NCI-H2196 treated with DMSO at 0.1 percent for 48 hours (cell line): ENCODE measurements around the gene U2AF2.

Experiments used
- DNase-seq: peaks from one replicate; lab custom pipeline; 2025; ENCODE audit not compliant: unreplicated experiment; lab: John Stamatoyannopoulos, UW

U2AF2 gene

DNA sequence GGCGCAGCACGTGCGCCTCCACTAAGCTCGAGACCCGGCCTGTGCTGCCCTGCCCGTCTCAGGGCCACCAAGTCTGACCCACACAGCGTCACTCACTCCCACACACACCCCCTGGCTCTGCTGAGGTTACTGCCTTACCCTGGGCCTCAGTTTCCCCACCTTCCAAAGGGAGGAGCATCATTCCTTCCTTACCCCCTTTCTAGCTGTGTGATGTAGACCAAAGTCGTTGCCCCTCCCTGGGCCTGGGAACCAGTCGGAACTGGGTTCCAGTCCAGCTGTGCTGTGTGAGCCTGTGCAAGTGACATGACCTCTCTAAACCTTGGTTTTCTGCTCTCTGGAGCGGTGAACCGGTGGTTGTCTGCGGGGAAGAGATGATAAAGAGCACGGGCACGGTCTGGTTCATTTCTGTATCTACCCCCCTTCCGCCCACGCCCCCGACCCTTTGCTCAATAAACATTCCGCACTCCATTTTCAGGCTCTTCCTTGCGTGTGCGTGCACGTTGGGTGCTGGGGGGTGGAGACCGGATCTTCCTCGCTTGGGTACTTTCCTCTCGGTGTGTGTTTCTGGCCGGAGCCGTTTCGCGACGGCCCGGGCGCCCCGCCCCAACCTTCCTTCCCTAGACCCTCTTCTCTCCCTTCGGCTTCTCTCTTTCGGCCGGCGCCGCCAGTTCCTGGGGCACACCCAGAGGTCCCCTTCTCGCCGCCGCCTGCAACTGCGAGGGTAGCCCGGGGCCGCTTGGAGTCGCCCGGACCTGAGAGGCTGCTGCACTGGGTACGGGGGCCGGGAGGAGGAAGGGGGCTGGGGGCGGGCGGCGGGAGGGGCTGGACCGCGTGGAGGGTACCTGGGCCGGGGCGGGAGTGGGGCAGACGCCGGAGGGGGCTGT, 11.6 kb upstream of the U2AF2 start, which contains the start of gene ZNF581:
ZNF581 (plus strand) TSS at position 647 of the 884 bp plus-strand sequence. CDS start 923 bp downstream, outside the sequence.
- DNase-seq: peak; percentile 41

DNA sequence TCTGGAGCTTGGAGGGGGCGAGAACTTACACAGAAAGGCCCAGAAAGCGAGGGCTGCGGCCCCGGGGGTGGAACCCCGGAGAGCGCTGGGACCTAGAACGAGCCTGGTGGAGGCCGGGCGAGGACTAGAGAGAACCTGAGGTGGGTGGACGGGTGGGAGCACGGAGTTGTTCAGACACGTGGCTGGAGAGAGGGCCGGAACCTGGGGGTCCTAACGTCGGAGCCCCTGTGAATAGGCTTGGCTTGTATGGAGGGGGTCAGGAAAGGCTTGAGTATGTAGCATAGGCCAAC, 11.0 kb upstream of the U2AF2 start:
- no peak for DNase-seq

DNA sequence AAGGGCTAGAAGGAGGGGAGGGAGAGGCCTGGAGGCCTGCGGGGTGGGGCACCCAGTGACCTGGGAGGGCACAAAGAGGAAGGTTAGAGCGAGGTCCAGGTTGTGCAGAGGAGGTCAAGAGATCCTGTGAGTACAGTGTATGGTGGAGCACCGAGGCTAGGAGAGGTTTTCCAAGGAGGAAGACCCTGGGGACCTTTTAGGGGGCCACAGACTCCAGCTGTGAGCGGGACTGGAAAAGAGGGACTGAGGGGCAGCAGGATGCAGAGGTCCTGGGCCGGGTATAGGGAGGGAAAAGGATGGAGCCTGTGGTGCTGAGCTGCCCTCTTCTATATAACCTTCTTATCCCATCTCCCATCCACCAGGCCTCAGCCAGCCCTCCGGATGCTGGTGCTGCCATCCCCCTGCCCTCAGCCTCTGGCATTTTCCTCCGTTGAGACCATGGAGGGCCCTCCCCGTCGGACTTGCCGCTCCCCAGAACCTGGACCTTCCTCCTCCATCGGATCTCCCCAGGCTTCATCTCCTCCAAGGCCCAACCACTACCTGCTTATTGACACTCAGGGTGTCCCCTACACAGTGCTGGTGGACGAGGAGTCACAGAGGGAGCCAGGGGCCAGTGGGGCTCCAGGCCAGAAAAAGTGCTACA, 10.5 kb upstream of the U2AF2 start:
- no peak for DNase-seq

DNA sequence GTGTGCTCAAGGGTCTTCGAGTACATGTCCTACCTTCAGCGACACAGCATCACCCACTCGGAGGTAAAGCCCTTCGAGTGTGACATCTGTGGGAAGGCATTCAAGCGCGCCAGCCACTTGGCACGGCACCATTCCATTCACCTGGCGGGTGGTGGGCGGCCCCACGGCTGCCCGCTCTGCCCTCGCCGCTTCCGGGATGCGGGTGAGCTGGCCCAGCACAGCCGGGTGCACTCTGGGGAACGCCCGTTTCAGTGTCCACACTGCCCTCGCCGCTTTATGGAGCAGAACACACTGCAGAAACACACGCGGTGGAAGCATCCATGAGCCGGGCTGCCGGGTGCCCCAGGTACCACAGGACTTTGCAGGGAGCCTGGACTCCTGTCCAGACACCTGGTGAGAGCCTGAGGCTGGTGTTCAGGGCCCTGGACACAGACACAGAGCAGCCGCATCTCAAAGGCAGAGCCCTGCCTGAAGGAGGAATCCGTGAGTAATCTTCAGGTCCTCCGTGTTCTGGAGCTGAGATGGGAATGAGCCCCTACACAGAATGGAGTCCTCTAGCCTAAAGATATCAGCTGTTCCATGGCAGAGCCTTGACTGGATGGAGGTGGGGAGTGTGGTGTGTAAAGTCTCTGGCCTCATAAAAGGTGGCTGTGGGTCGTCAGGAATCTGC, 9.9 kb upstream of the U2AF2 start:
- DNase-seq: no peak

DNA sequence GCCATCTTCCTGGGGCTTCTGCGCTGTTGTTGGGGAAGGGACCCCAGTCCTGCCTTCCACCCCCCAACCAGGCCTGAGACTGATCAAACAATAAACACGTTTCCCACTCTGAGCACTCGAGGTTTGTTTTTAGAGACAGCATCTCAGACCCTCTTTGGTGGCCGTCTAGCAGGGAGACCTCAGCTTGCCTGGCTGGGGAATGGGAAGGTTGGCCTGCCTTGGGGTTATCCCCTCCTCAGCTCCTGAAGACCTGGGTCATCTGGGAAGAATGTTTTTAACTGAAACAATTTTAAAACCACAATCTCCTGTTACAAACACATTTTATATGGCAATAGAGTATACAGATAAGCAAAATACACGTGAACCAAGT, 9.3 kb upstream of the U2AF2 start:
- DNase-seq: no peak

DNA sequence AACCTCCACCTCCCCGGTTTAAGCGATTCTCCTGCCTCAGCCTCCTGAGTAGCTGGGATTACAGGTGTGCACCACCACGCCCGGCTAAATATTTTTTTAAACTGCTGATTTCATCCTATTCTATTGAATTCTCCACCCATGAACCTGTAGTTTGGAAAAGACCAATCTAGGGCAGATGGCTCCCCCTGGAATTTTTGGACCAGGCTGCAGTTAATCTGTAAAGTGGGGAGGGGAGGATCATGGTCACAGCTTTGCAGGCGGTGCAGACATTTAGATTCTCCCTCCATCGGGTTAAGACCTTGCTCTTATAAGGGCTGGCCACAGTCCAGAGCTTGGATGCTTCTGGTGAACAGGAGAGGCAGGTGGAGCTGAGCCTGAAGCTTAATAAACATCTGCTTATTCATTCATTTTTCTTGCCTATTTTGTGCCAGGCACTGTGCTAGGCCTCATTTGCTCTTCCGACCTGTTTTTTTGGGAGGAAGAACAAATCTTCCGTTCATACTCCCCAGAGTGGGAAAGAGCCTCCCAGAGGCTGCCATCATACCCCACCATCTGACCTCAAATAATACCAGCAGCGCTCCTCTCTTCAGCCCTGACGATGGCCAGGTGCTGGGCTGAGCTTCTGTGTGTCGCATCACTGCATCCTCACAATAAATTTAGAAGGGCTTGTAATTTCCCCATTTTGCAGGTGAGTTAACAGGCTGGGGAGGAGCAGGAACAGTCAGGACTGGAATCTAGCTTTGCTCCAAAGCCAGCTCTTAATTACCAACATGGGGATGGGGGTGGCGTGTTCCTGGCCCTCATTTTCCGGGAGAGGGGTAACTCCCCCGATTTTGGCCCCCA, 7.7 kb upstream of the U2AF2 start:
- no peak for DNase-seq

DNA sequence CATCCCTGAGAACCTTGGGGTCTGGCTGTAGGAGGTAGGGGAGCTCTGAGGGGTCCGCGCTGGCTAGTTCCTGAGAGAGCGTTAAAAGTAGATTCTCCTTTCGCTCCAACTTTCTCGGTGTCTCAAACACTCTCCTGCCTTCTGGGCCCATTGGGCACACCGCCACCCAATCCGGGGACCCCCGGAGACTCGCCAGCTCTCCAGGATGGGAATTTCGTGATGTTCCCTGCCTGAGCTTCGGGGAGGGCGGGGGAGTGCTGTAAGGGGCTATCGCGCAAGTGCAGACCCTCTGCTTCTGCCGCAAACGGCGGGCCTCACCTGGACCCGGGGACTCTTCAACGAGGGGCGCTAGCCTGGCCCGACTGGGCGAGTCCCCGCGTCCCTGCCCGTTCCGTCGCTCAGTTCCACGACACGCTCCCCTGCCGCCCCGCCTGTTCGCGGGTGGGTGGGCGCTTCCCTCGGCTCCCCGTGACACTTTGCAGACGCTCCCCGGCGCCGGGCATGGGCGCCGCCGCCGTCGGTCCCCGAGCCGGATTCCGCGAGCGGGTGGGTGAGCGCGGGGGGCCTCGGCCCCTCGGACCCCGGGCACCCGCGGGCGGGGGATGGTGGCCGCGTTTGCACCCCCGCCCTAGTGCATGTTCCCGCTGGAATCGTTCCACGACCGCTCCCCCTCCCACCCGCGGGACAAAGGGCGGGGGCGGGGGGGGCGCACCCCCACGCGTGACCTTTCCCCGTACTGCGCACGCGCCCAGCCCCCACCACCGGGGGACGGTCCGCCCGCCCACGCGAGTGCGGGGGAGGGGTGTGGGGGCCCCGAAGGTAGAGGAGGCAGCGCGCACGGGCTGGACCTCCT, 6.9 kb upstream of the U2AF2 start, which contains the start of gene CCDC106:
CCDC106 (plus strand) TSS at position 481 of the 853 bp plus-strand sequence. CDS start 835 bp downstream, outside the sequence.
- peak; percentile 44 for DNase-seq

DNA sequence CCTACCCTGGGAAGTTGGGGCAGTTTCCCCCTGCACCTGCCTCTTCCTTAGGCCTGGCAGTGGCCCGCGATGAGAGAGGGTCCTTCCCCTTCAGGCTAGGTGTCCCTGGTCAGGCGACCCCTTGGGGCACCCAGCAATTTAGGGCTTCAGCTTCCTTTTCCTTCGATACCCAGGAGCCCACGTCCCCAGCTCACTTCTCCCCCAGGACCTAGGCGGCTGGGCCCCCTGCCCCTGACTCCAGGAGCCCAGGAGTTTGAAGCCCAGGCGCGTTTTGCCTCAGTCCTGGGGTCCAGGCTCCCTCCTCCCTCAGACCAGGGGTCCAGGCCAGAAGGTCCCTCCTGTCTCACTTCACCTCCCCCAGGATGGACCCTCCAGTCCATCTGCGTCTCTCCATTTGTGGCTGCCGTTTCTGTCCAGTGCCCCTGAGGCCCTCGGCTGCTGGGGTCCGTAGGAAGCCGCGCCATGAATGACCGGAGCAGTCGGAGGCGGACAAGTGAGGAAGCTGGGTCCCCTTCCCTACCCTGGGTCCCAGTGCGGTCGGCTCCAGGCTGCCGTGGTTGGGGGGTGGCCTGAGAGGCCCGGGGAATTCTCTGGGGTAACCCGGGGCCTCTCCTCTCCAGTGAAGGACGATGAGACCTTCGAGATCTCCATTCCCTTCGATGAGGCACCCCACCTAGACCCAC, 6.1 kb upstream of the U2AF2 start:
- DNase-seq: no peak

DNA sequence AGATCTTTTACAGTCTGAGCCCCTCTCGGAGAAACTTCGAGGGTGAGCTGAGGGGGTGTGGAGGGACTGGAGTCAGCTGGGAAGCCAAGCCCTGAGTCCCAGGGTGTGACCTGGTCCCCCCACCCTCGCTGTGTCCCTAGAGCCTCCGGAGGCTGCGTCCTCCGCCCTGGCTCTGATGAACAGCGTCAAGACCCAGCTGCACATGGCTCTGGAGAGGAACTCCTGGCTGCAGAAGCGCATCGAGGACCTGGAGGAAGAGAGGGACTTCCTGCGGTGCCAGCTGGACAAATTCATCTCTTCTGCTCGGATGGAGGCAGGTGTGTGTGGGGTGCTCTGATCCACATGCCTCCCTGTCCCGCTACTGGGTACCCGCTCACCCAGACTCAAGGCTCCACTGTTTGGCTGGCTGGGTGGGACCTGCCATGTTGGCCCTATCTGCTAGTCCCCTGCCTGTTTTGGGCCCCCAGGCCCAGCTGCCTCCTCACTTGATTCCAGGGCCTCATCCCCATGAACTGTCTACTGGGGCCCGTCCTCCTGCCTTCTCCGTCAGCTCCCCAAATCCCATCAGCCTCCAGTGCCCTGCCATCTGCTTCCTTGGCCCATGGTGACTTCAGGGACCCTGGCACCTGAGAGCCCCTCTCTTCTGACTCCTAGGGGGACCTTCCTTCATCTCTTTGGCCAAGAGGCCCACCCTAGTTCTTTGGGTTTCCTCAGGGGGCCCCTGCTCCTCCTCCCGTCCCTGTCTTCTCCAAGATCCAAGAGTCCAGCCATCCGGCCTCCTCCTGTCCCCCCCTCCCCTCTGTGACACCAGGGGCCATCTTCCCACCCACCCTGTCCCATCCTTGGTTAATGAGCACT, 5.3 kb upstream of the U2AF2 start:
- DNase-seq: no peak

DNA sequence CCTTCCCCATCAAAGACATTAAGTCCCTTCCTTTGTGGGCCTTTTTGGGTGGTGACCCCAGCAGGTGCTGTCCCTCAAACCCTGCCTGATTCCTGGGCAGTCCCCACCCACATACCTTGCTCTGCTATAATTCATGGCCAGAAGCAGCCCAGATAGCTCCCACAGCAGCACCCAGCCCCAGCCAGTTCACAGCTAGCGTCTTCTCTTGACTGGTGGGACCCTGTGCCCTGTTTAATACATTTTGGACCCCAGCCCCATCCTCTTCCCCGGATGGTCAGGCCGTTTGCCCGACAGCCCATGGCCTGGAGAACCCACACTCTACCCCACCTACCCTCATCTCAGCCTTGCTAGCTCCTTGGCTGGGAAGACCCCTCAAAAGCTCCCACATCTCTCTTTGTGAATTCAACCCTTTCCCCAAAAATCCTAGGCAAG, 4.7 kb upstream of the U2AF2 start:
- DNase-seq: no peak

DNA sequence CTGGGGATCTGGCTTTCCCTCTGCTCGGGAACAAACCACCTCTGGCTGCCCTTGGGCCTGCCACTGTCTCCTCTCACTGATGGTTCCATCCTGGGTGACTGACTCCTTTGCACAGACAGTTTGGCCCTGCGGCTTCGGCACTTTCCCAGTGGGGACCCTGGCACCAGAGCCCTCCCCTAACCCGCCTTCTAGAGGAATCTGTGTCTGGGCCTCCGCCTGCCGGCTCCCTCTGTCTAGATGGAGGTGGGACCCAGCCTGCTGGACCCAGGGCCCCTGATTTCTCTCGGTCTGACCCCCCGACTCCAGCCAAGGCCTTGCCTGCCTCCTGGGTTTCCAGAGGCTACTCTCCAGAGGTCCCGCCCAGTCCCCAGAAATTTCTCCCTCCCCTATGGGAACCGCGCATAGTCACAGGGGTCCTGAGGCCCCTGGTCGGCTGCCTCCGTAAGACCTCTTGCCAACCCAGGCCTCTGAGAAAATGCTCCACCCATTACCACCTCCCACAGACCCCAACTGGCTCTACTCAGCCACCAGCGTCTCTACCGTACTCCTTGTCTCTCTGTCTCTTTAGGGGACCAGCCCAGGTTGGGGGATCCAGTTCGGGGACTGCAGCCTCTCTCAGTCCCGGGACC, 4.1 kb upstream of the U2AF2 start:
- no peak for DNase-seq

DNA sequence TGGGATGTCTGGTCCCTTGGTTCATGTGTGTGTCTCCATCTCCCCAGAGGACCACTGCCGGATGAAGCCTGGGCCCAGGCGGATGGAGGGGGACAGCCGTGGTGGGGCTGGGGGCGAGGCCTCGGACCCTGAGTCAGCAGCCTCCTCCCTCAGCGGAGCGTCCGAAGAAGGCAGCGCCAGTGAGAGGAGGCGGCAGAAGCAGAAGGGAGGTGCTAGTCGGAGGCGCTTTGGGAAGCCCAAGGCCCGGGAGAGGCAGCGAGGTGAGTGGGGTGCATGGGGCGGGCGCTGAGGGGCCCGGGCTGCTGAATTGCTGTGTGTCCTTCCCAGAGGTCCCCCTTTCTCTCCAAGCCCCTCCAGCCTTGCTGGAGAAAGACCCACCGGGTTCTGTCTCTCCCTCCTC, 3.6 kb upstream of the U2AF2 start:
- no peak for DNase-seq

DNA sequence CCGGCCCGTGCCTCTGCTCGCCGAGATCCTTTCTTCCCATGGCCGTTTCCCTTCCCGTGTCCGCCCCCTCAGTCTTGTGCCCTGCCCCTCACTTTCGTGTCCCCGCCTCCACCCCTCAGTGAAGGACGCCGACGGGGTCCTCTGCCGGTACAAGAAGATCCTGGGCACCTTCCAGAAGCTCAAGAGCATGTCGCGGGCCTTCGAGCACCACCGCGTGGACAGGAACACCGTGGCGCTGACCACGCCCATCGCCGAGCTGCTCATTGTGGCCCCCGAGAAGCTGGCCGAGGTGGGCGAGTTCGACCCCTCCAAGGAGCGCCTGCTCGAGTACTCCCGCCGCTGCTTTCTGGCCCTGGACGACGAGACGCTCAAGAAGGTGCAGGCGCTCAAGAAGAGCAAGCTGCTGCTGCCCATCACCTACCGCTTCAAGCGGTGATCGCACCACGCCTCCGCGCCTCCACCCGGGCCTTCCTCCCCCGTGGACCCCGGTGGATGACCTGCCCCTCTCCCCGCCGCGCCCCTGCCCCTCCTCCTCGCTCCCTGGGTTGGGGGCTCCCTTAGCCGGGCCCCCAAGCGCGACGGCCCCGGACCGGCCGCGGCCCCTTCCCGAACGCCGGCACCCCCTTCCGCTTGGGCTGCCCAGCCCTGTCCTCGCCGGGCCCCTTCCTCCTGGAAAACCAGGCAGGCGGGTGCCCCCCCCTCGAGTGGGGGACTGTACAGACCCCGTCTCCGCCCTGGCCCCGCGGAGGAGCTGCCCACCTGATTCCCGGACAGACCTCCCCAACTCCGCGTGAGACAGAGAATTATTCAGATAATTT, 2.3 kb upstream of the U2AF2 start:
- DNase-seq: no peak

DNA sequence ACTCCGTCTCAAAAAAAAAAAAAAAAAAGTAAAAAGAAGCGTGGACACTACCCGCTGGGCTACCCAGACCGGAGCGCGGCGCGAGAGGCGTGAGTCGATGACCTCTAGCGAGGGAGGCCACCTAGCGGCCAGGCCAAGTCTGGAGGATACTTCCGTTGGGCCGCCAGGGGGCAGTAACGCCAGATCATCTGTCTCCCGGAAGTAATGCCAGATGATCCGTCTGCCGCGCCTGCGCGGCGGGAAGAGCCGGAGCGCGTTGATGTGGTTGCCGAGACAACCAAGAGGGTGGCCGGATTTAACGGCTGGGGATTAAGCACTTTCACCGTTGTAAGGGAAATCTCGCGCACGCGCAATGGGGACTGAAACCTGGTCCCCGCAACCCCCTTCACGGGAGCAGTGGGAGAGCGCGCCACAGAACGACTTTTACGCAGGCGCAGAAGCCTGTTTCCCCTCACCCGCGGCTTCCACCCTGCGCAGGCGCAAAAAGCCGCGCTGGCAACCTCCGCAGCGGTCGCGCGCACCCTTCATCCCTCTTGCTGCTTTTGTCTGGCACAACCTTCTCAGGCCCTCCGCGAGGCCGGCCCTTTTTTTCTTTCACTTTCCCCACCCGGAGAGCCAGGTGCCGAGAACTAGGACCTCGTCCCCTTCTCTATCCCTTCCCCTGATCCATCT, 1.0 kb upstream of the U2AF2 start:
- peak; percentile 95 for DNase-seq

DNA sequence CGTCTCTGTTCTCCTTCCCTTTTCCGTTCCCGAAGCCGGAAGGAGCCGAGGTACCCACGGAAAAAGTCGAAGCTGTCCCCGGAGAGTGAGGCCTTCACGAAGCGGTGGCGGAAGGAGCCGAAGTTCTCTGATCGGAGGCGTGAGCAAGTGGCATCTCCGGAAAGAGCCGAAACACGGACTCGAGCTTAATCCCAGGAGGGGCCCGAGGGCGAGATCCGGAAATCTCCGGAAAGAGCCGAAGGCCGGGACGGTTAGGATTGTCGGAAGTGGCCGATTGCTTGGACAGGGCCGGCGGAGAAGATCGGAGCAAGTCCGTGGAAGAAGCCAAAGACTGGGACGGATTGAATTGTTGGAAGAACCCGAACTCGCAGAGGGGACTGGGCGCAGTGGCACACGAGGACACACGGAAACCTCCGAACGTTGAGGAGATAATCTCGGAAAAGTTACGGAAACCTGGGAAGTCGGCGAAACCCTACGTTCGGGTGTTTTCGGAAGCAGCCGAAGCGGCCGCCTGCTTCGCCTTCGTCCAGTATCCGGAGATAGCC, 440 bp upstream of the U2AF2 start:
- peak; percentile 93 for DNase-seq

DNA sequence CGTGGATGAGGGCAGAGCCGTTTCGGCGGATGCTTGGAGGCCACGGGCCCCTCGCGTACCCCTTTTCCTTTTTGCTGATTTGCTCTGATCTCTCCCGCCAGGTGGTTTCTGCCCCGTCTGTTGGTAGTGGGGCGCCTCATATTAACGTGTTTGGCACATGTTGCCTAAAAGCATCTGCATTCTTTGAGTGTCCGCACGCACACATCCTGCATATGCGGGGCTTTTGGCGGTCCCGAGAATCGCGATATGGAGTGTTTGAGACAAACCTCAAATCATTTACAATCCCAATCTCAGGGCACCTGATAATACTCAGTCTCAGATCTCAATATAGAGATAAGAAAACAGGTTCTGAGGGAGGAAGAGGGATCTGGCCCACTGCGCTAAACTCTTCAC, 809 bp downstream of the U2AF2 start:
- DNase-seq: no peak

DNA sequence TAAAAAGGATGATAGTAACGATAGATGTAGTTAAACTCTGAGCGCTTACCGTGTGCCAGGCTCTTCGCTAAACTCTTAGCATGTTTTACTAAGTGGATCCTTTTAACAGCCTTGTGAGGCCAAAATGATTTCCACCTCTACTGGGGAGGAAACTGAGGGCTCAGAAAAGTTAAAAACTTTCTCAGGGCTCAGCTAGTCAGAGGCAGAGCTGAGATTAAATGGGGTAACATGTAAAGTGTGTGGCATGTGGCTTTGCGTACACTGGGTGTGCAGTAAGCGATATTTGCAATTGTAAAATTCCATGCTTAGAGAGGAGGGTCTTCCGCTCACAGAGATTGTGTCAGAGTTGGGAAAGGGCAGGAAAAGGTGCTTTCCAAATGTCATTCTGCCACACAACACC, 1.7 kb downstream of the U2AF2 start:
- DNase-seq: no peak
